ENCODE measurements around the gene BTBD3. TPM values are rescaled to one million over a fixed set of nuclear protein-coding genes. Genes with fewer than 3 reads are reported as not detected.

BTBD3 gene
- total RNA-seq, 6 donors from 2014 or later: 17.9 to 47.7 (median 25.1) TPM

- Histone ChIP-seq H3K4me1 (no peaks in the 10 kb centered on the region), H3K36me3 (no peaks in the 10 kb centered on the region), H3K27me3 (no peaks in the 10 kb centered on the region), H3K9me3 (no peaks in the 10 kb centered on the region), H3K4me3 (no peak overlapping the region), H3K27ac (no peak overlapping the region)
- ATAC-seq (ENCODE audit: low FRiP score in 2 of 2): no peak
- WGBS, 2 donors: 56 to 63% methylated on average over 4 of the region's 4 CpGs
- TF ChIP-seq EP300 (IDR thresholded peaks at IDR 0.05) (no peak), CTCF (IDR thresholded peaks at IDR 0.05) (no peak), POLR2A (IDR thresholded peaks at IDR 0.05) (no peak), POLR2AphosphoS5 (IDR thresholded peaks at IDR 0.05) (no peak)
- DNase-seq: no peak
Measured at GRCh38 chr20:11881449-11881848, 36.2 kb upstream of the BTBD3 start.

- Histone ChIP-seq H3K27me3 (no peaks in the 10 kb centered on the region), H3K36me3 (no peaks in the 10 kb centered on the region), H3K4me1 (no peaks in the 10 kb centered on the region), H3K4me3 (no peak overlapping the region), H3K9me3 (no peaks in the 10 kb centered on the region), H3K27ac (no peak overlapping the region)
- TF ChIP-seq EP300 (IDR thresholded peaks at IDR 0.05): no peak
- TF ChIP-seq POLR2AphosphoS5 (IDR thresholded peaks at IDR 0.05): no peak
- no peak for TF ChIP-seq POLR2A (IDR thresholded peaks at IDR 0.05)
- TF ChIP-seq CTCF (IDR thresholded peaks at IDR 0.05): no peak
- no peak for ATAC-seq (ENCODE audit: low FRiP score in 2 of 2)
- WGBS, 2 donors: 83 to 88% methylated on average over 7 of the region's 7 CpGs
- DNase-seq: peak in 1 of 2 donors; percentile 11
Measured at GRCh38 chr20:11882651-11883050, 35.0 kb upstream of the BTBD3 start.

- ATAC-seq (ENCODE audit: low FRiP score in 2 of 2) (no peak), DNase-seq (no peak)
- Histone ChIP-seq H3K4me3 (no peak overlapping the region), H3K4me1 (peaks cover 7 to 18% (median 13%) of the 10 kb centered on the region in 4 donors), H3K36me3 (no peaks in the 10 kb centered on the region), H3K9me3 (no peaks in the 10 kb centered on the region), H3K27me3 (no peaks in the 10 kb centered on the region), H3K27ac (no peak overlapping the region)
- WGBS, 2 donors: 44 to 47% methylated on average over 1 of the region's 1 CpG
- TF ChIP-seq CTCF (IDR thresholded peaks at IDR 0.05): no peak
- TF ChIP-seq POLR2AphosphoS5 (IDR thresholded peaks at IDR 0.05): no peak
- TF ChIP-seq EP300 (IDR thresholded peaks at IDR 0.05): no peak
- TF ChIP-seq POLR2A (IDR thresholded peaks at IDR 0.05): no peak
Measured at GRCh38 chr20:11888648-11889047, 29.0 kb upstream of the BTBD3 start.

- Histone ChIP-seq H3K9me3 (no peaks in the 10 kb centered on the region), H3K36me3 (no peaks in the 10 kb centered on the region), H3K27ac (peak overlapping the region; percentile 88 to 93 (median 90)), H3K27me3 (no peaks in the 10 kb centered on the region), H3K4me3 (peak overlapping the region; percentile 65 to 94 (median 92)), H3K4me1 (peaks cover 10 to 18% (median 13%) of the 10 kb centered on the region in 4 donors)
- WGBS, 2 donors: 0 to 1% methylated on average over 9 to 23 of the region's 69 CpGs
- TF ChIP-seq POLR2AphosphoS5 (IDR thresholded peaks at IDR 0.05) (peak; percentile 27 to 78), EP300 (IDR thresholded peaks at IDR 0.05) (no peak), POLR2A (IDR thresholded peaks at IDR 0.05) (peak in 2 of 4 donors; percentile 27 to 79), CTCF (IDR thresholded peaks at IDR 0.05) (peak in 3 of 6 experiments; percentile 41 to 72 (median 55))
- DNase-seq: peak; percentile 91 to 97
- ATAC-seq (ENCODE audit: low FRiP score in 2 of 2): peak; percentile 97
Measured at GRCh38 chr20:11890331-11891076, 27.2 kb upstream of the BTBD3 start.
